Right lung (tissue), 5 donors: ENCODE measurements around the gene PRRG4. TPM values are rescaled to one million over a fixed set of nuclear protein-coding genes. Genes with fewer than 3 reads are reported as not detected.
"Not testable (repeated sequence)": the region's sequence is repeated elsewhere in the genome, so short reads cannot be mapped to it uniquely, and the experiment has no call there.

ENCODE experiments used
- DNase-seq, 2 donors: peaks; one replicate each; pipeline ENCODE4 v3.0.0-alpha.2; 2013
- polyA plus RNA-seq, 5 donors: library from polyadenylated mRNA; unstranded; fragments of 120-200 nt; gene quantifications; one replicate each; pipeline versions ENCODE4 v1.2.1 to v1.2.3, GENCODE V29; 2013; ENCODE audit warnings: inconsistent platforms in 1 of 5, low replicate concordance in 1 of 5; ENCODE audit not compliant: insufficient read length in 5 of 5, insufficient read depth in 1 of 5

Gene PRRG4
- polyA plus RNA-seq, 5 donors, result 1.6 to 2.5 (median 2.3) TPM

DNA sequence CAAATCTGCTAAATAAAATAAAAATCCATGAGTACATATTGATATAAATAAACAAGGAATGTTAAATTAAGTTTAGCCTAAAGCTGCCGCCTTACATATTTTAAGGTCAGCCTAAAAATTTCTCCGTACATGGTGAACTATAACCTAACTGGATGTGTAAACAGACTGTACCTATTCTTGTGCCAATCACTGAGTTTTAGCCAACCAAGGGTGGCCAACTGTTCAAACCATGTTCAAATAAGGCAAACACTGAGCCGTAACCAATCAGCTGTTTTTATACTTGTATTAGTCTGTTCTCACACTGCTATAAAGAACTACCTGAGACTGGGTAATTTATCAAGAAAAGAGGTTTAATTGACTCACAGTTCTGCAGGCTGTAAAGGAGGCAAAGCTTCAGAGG is 54.3 kb downstream of the PRRG4 start:
- no peak for DNase-seq

DNA sequence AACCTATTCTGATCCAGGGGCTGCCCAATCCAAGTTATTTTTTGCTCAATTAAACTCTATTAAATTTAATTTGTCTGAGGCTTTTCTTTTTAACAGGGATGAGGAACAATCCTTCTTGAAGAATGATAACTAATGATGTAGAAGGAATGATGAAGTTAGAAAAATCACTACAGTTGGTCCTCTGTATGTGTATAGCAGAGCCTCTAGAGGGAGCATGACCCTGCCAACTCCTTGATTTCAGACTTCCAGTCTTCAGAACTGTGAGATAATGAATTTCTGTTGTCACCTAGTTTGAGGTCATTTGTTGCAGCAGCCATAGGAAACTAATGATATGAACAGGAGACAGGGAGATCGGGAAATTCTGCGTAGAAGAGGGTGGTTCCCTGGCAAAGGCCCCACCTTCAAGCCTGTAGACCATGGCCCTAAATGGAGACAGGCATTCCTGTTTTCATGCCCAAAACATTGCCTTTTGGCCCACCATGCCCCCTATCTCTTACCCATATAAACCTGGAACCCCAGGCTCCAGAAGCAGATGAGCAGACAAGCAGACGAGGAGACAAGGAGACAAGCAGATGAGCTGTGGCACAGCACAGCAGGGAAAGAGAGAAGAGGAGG is 55.1 kb downstream of the PRRG4 start:
- no peak for DNase-seq

- DNase-seq, result no peak
Observed at GRCh38 chr11:32885556-32885955, 55.8 kb downstream of the PRRG4 start.

GRCh38 chr11:32886180-32886579 is 56.5 kb downstream of the PRRG4 start:
- DNase-seq, result no peak

- not testable (repeated sequence) for DNase-seq
Observed at GRCh38 chr11:32887707-32888383, 58.1 kb downstream of the PRRG4 start.

DNA sequence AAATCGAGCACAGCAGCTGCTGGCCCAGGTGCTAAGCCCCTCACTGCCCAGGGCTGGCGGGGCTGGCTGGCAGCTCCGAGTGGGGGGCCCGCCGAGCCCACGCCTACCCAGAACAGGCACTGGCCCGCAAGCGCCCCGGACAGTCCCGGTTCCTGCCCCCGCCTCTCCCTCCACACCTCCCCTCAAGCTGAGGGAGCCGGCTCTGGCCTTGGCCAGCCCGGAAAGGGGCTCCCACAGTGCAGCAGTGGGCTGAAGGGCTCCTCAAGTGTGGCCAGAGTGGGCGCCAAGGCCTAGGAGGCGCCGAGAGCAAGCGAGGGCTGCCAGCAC is 58.6 kb downstream of the PRRG4 start:
- not testable (repeated sequence) for DNase-seq

GRCh38 chr11:32888805-32889204 is 59.1 kb downstream of the PRRG4 start:
- DNase-seq, result no peak

- no peak for DNase-seq
Observed at GRCh38 chr11:32890843-32891656, 61.3 kb downstream of the PRRG4 start.

GRCh38 chr11:32891657-32892354 is 62.1 kb downstream of the PRRG4 start:
- no peak for DNase-seq

DNA sequence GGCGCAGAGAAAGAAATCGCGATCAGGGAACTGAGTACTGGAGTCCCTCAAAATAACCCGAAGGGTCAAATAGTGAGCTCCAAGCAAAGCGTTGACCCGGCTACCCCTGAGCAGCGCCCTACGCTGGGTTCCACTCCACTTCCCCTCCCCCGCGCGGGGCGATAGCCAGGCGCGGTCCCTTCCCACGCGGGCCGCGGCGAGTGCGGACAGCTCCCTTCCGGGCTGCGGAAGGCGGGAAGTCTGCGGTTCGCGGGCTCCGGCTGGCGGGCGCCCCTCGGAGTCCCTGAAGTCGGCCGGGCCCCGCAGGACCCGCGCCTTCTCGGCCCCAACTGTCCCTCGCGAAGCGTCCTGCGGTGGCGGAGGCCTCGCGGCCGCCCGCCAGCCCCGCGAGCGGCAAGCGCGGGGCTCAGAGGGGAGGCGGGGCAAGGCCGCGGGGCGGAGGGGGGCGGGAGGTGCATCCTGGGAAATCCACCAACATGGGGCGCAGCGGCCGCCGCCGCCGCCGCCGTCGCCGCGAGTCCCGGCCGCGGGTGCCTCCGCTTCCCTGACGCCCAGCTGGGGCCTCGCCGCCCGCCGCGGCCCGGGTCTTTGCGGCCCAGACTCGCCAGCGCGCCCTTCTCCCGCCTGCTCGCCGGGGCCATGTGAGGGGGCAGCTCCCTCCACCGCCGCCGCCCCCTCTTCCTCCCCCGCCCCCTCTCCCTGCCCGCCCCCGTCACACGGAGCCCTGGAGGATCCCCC is 62.8 kb downstream of the PRRG4 start, which contains the start of gene QSER1:
Gene QSER1, plus strand, starts transcription at position 457 of the 738 bp plus-strand sequence. CDS start 315 bp downstream, outside the sequence.
- peak; percentile 73 for DNase-seq

DNA sequence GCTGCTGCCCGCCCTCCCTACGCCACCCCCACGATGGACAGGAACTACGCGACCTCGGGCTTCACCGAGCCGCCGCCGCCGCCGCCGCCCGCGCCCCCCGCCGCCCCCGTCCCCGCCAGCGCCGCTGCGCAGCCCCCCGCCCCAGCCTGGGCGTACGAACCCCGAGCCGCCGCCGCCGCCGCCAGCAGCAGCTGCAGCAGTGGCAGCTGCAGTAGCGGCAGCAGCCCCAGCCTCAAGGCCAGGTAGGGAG is 63.3 kb downstream of the PRRG4 start:
- peak in 1 of 2 donors; percentile 75 for DNase-seq

DNA sequence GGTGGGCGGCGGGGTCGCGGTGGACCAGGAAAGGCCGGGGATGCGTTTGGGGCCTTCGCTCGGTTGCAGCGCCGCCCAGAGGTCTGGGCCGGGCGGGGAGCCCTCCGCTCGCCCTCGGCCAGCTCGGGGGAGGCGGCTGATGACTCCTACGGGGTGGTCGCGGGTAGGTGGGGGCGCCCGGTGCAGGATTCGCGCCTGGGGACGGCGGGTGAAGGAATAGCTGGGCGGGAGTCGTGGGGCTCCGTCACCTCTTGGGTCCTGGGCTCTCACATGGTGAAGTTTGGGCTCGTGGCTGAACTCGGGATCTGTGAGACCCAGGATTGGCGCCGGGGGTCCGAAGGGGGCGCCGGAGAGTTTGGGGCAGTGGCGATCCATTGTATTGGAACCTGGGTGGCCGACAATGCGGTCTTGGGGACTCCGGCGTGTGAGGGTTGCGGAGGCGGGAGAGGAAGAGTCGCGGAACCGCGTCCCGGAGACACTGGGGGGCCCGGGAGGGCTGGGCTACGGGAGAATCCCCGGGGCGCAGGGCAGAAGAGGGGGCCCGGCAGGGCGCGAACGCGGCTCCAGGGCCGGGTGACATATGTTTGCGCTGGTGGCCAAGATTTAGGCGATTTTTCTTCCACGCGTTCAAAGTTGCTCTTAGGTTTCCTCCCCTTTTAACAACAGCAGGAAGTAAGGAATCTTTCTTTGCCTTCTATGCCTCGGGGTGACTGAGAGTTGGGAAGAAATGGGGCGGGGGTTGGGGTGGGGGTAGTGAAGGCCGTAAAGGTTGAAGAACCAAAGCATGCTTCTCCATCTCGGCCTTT is 63.8 kb downstream of the PRRG4 start:
- DNase-seq, result peak; percentile 51 to 70

GRCh38 chr11:32894149-32894827 is 64.6 kb downstream of the PRRG4 start:
- DNase-seq, result peak; percentile 55 to 62

DNA sequence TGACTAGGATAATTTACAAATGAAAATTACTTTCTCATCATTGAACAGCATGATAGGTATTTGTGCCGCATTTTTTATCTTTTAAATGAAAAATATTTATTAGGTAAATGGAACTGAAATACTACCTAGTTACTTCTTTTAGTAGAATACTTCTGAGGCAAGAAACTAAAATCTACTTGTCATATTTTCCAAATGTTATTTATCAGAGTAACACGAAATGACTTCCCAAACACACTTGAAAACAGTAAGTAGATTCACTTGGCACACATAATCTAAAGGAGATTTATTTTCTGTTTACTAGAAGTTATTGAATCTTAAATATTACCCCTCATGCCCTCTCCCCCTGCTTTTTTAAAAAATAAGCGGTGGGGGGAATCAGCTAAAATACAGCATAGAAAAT is 65.2 kb downstream of the PRRG4 start:
- DNase-seq, result no peak

- no peak for DNase-seq
Observed at GRCh38 chr11:32895471-32895870, 65.7 kb downstream of the PRRG4 start.

DNA sequence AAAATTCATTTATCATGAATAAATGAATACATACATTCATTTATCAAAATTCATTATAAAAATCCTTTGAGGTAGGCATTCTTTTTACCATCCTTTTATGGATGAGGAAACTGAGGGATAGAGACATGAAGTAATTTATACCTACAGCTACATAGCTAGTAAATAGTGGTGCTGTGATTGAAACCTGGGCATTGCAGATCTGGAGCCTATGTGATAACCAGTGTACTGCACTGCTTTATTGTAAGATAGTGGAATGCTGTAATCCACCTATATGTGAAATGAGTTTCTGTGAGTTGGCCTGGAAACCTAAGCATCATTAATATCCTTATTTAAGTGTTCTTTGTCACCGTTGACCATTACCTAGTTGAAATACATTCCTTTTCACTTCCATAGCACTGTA is 67.4 kb downstream of the PRRG4 start:
- no peak for DNase-seq

DNA sequence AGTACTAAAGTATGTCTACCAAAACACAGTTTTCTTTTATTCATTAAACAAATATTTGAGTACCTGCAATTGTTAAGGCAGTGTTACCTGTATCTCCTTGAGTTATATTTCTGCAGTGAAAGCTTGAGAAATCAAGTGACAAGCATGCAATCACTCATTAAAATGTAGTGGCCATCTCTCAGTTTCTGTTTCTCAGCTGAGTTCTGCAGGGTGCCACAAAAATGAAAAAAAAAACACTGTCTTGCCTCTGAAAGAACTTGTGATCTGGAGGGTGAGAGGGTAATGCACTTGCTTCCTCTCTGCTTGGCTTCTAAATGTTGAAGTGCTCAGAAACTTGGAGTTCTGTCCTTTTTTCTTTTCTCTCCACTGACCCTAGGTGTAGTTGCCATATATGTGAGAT is 69.7 kb downstream of the PRRG4 start:
- DNase-seq, result no peak

DNA sequence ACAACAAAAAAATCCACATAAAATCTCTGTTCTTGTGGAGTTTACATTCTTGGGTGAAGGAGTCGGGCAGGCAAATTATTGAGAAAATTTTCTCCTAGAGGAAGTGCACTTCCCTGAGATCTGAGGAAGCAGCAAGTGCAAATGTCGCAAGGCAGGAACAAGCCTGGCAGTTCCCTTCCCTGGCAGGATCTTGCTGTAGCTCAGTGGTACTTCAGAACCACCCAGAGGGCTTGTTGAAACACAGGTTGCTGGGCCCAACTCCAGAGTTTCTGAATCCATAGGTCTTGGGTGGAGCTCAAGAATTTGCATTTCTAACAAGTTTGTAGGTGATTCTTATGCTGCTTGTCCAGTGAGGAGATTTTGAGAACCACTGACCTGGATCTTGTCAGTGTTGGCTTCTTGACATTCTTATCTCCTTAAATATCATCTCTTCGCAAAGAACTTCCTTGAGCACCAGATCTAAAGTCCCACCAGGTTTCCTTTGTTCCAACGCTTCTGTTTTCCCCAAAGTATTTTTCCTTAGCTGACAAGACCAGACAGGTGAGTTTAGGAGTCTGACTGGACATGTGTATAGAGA is 72.5 kb downstream of the PRRG4 start:
- DNase-seq, result no peak

- DNase-seq, result peak; percentile 19 to 38
Observed at GRCh38 chr11:32905028-32905667, 75.4 kb downstream of the PRRG4 start.
